DND-41 (cell line): ENCODE results near the gene SLC25A51.

ENCODE experiments used
- ATAC-seq: fragments of 200-7000 bp; cut with Tn5 transposase; 3 replicates; pipeline ENCODE4 v1.9.1; 2021; ENCODE audit warnings: low read depth; ENCODE audit not compliant: insufficient read depth
- DNase-seq: peaks from one replicate; pipeline ENCODE4 v3.0.0-alpha.2; 2020
- H2AFZ ChIP-seq: 2 replicates; pipeline ENCODE4 v1.6.0; 2012; ENCODE audit warnings: low read depth, low read length
- H3K27ac ChIP-seq: 2 replicates; pipeline ENCODE4 v1.5.1; 2012; ENCODE audit warnings: low read length, inconsistent platforms
- H3K27me3 ChIP-seq: fragments of 200-600 bp; sonication (generic); 2 replicates; pipeline ENCODE4 v1.6.0; 2012; ENCODE audit warnings: low read length, mild to moderate bottlenecking, inconsistent platforms; ENCODE audit not compliant: insufficient read depth, poor library complexity
- H3K36me3 ChIP-seq: 2 replicates; pipeline ENCODE4 v1.5.1; 2012; ENCODE audit warnings: low read length, inconsistent platforms; ENCODE audit not compliant: insufficient read depth
- H3K4me1 ChIP-seq: 2 replicates; pipeline ENCODE4 v1.5.1; 2012; ENCODE audit warnings: mild to moderate bottlenecking, low read length; ENCODE audit not compliant: insufficient read depth
- H3K4me2 ChIP-seq: 2 replicates; pipeline ENCODE4 v1.6.0; 2012; ENCODE audit warnings: mild to moderate bottlenecking, moderate library complexity, low read length, inconsistent platforms; ENCODE audit not compliant: insufficient read depth
- H3K4me3 ChIP-seq, 2 experiments: fragments of 200-600 bp in 1 of 2; shearing (Covaris generic) in 1 of 2; 2 replicates each; pipeline ENCODE4 v1.5.1; 2012 to 2016; ENCODE audit warnings: inconsistent platforms in 2 of 2, low read length in 2 of 2, mild to moderate bottlenecking in 2 of 2, low read depth in 1 of 2, moderate library complexity in 1 of 2
- H3K79me2 ChIP-seq: 2 replicates; pipeline ENCODE4 v1.6.0; 2012; ENCODE audit warnings: low read length, inconsistent platforms; ENCODE audit not compliant: insufficient read depth
- H3K9ac ChIP-seq: 2 replicates; pipeline ENCODE4 v1.6.0; 2012; ENCODE audit warnings: low read depth, mild to moderate bottlenecking, inconsistent platforms, low read length, moderate library complexity
- H3K9me3 ChIP-seq: 2 replicates; pipeline ENCODE4 v1.5.1; 2012; ENCODE audit warnings: low read length, moderate library complexity, mild to moderate bottlenecking, inconsistent platforms; ENCODE audit not compliant: insufficient read depth, severe bottlenecking
- H4K20me1 ChIP-seq: 2 replicates; pipeline ENCODE4 v1.6.0; 2012; ENCODE audit warnings: low read length; ENCODE audit not compliant: insufficient read depth
- EZH2 ChIP-seq: IDR thresholded peaks from 3 replicates; pipeline ENCODE4 v1.6.1; 2012; ENCODE audit warnings: borderline replicate concordance, low read depth, mild to moderate bottlenecking, moderate library complexity, low read length, inconsistent platforms; ENCODE audit not compliant: severe bottlenecking
- TF ChIP-seq, protein P1 (sequence below): IDR thresholded peaks from 2 replicates; pipeline ENCODE4 v1.5.1; 2012; ENCODE audit warnings: borderline replicate concordance, low read length, moderate library complexity, mild to moderate bottlenecking; ENCODE audit not compliant: poor library complexity, severe bottlenecking; ENCODE audit errors: extremely low read depth

The SLC25A51 gene

DNA sequence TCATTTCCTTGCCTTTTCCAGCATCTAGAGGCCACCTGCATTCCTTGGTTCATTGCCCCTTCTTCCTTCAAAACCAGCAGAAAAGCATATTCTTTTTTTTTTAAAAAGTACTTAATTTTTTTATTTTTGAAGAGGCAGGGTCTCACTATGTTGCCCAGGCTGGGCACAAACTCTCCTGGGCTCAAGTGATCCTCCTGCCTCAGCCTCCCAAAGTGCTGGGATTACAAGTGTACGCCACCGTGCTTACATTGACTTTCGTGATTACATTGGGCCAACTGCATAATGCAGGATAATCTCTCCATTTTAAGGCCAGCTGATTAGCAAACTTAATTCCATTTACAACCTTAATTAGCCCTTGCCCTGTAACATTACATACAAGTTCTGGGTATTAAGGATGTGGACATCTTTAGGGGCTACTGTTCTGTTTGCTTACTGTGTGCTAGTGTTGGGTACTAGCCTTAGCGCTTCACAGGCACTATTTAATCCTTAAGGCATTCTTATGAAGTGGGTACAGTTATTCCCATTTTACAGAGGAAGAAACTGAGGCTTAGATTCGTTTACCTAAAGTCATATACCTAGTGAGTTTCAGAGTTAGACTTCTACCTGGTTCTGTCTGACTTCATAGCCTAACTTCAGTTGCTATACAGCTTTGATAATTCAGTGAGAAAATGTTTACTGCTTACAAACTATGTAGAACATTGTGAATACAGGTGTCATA, 33.7 kb downstream of the SLC25A51 start:
- Histone ChIP-seq H3K4me2 (no peak overlapping the region), H3K27ac (no peak overlapping the region), H3K9me3 (no peaks in the 10 kb centered on the region), H4K20me1 (no peaks in the 10 kb centered on the region), H2AFZ (no peak overlapping the region), H3K4me3 (no peak overlapping the region), H3K9ac (no peak overlapping the region), H3K27me3 (no peaks in the 10 kb centered on the region), H3K36me3 (no peaks in the 10 kb centered on the region; the same call in 1 of the 2 replicates), H3K79me2 (no peaks in the 10 kb centered on the region), H3K4me1 (no peaks in the 10 kb centered on the region)
- DNase-seq (no peak), ATAC-seq (no peak)
- no peak for TF ChIP-seq EZH2
- TF ChIP-seq, protein P1, sequence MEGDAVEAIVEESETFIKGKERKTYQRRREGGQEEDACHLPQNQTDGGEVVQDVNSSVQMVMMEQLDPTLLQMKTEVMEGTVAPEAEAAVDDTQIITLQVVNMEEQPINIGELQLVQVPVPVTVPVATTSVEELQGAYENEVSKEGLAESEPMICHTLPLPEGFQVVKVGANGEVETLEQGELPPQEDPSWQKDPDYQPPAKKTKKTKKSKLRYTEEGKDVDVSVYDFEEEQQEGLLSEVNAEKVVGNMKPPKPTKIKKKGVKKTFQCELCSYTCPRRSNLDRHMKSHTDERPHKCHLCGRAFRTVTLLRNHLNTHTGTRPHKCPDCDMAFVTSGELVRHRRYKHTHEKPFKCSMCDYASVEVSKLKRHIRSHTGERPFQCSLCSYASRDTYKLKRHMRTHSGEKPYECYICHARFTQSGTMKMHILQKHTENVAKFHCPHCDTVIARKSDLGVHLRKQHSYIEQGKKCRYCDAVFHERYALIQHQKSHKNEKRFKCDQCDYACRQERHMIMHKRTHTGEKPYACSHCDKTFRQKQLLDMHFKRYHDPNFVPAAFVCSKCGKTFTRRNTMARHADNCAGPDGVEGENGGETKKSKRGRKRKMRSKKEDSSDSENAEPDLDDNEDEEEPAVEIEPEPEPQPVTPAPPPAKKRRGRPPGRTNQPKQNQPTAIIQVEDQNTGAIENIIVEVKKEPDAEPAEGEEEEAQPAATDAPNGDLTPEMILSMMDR, result no peak

DNA sequence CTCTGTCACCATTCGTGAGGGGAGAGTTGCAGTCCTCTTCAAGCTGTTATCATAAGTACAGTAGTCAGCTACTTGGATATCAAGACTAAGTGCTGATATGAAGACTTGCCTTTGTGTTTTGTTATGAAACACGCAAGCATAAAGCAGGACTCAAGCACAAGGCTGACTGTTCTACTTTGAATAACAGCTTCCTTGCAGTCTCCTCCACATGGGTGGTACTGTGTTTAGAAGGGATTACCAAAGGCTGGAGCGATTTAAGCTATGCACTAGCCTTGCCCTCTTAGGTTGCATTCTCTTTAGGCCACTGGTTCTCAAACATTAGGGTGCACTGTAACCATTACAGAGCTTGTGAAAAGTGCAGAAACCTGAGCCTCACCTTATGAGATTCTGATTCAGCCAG, 41.4 kb downstream of the SLC25A51 start:
- H2AFZ ChIP-seq, result no peak overlapping the region
- H4K20me1 ChIP-seq, result no peaks in the 10 kb centered on the region
- H3K4me3 ChIP-seq, result no peak overlapping the region
- H3K36me3 ChIP-seq, result peaks cover 56% of the 10 kb centered on the region
- H3K27ac ChIP-seq, result no peak overlapping the region
- no peaks in the 10 kb centered on the region for H3K9me3 ChIP-seq
- no peak overlapping the region for H3K4me2 ChIP-seq
- no peaks in the 10 kb centered on the region for H3K4me1 ChIP-seq
- no peak overlapping the region for H3K9ac ChIP-seq
- H3K79me2 ChIP-seq, result no peaks in the 10 kb centered on the region
- no peak for ATAC-seq
- H3K27me3 ChIP-seq, result no peaks in the 10 kb centered on the region
- DNase-seq, result no peak
- no peak for TF ChIP-seq EZH2
- TF ChIP-seq, protein P1, result no peak

DNA sequence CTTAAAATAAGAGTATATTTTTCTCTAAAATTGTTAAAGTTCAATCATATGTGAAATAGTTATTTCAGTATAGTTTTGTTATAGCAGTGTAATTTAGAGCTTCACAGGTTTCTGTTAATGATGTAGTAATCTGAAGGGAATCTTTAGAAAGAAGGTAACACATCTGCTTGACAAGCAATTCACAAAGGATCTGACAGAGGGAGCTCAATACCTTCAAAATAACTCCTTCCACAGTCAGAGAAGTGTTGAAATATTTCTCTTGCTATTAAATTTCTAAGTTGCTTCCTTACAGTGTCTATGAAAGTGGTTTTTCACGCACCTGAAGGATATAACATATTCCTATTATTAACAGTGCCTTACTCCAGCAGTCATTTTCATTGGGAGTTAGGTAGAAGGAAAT, 44.9 kb downstream of the SLC25A51 start:
- TF ChIP-seq, protein P1, result no peak
- TF ChIP-seq EZH2, result no peak
- no peak for ATAC-seq
- Histone ChIP-seq H3K27me3 (no peaks in the 10 kb centered on the region), H3K36me3 (peaks cover 69% of the 10 kb centered on the region), H3K4me1 (no peaks in the 10 kb centered on the region), H3K27ac (no peak overlapping the region), H2AFZ (no peak overlapping the region), H4K20me1 (no peaks in the 10 kb centered on the region), H3K4me2 (no peak overlapping the region), H3K9me3 (no peaks in the 10 kb centered on the region), H3K79me2 (no peaks in the 10 kb centered on the region), H3K9ac (no peak overlapping the region), H3K4me3 (no peak overlapping the region)
- DNase-seq, result no peak
